ENCODE measurements around the gene RAB4A. TPM values are rescaled to one million over a fixed set of nuclear protein-coding genes. Genes with fewer than 3 reads are reported as not detected.

Gene RAB4A
- total and polyA plus RNA-seq, 9 of the 15 experiments (the other 6 are each of a cell fraction or from before 2014, with no cell fraction given) = 8.3 to 61.0 (median 26.7) TPM

Other genes with a start within 250 kb of the RAB4A start
- gene CCSAP, start 71.9 kb downstream of the RAB4A start, total RNA-seq (2014; rRNA removed) = 7.8 and 8.2 TPM in 2 replicates
- 13.6 and 14.4 TPM in 2 replicates for gene CCSAP, start 71.9 kb downstream of the RAB4A start, total RNA-seq (2014; rRNA removed; fragmentation: Illumina TruSeq; extraction: Trizol)
- gene CCSAP, start 71.9 kb downstream of the RAB4A start, total RNA-seq (2015; rRNA removed; fragmentation: Illumina TruSeq; extraction: Trizol) = 10.7 and 11.2 TPM in 2 replicates
- gene CCSAP, start 71.9 kb downstream of the RAB4A start, total RNA-seq (2021) = 10.3 and 10.5 TPM in 2 replicates
- gene CCSAP, start 71.9 kb downstream of the RAB4A start, polyA plus RNA-seq (2011; rRNA removed) = 15.9 and 18.4 TPM in 2 replicates
- 6.9 and 9.5 TPM in 2 replicates for gene CCSAP, start 71.9 kb downstream of the RAB4A start, polyA plus RNA-seq (2014; fragmentation: Illumina TruSeq; extraction: Trizol)
- 1 to 10 TPM; 3.6 to 4.3 TPM for gene CCSAP, start 71.9 kb downstream of the RAB4A start, polyA plus RNA-seq (2014; fragmentation: Nextera tagmentation; extraction: Ambion mirVana)
- gene CCSAP, start 71.9 kb downstream of the RAB4A start, polyA plus RNA-seq (2014; rRNA removed) = 6.0 and 8.2 TPM in 2 replicates
- 0.36 TPM in 1 of 2 replicates, not detected in the other for gene ACTA1, start 163.0 kb downstream of the RAB4A start, total RNA-seq (2014; rRNA removed)
- gene ACTA1, start 163.0 kb downstream of the RAB4A start, total RNA-seq (2014; rRNA removed; fragmentation: Illumina TruSeq; extraction: Trizol) = not detected in 2 replicates
- 0.15 TPM in 1 of 2 replicates, not detected in the other for gene ACTA1, start 163.0 kb downstream of the RAB4A start, total RNA-seq (2015; rRNA removed; fragmentation: Illumina TruSeq; extraction: Trizol)
- not detected in 2 replicates for gene ACTA1, start 163.0 kb downstream of the RAB4A start, total RNA-seq (2021)
- gene ACTA1, start 163.0 kb downstream of the RAB4A start, polyA plus RNA-seq (2011; rRNA removed) = 0.07 TPM in 1 of 2 replicates, not detected in the other
- gene ACTA1, start 163.0 kb downstream of the RAB4A start, polyA plus RNA-seq (2014; fragmentation: Illumina TruSeq; extraction: Trizol) = 0.07 TPM in 1 of 2 replicates, not detected in the other
- not detected for gene ACTA1, start 163.0 kb downstream of the RAB4A start, polyA plus RNA-seq (2014; fragmentation: Nextera tagmentation; extraction: Ambion mirVana)
- gene ACTA1, start 163.0 kb downstream of the RAB4A start, polyA plus RNA-seq (2014; rRNA removed) = not detected in 2 replicates
- gene NUP133, start 237.2 kb downstream of the RAB4A start, total RNA-seq (2014; rRNA removed) = 50.6 and 60.9 TPM in 2 replicates
- gene NUP133, start 237.2 kb downstream of the RAB4A start, total RNA-seq (2014; rRNA removed; fragmentation: Illumina TruSeq; extraction: Trizol) = 64.0 and 71.7 TPM in 2 replicates
- gene NUP133, start 237.2 kb downstream of the RAB4A start, total RNA-seq (2015; rRNA removed; fragmentation: Illumina TruSeq; extraction: Trizol) = 58.2 and 61.3 TPM in 2 replicates
- 82.5 and 85.1 TPM in 2 replicates for gene NUP133, start 237.2 kb downstream of the RAB4A start, total RNA-seq (2021)
- gene NUP133, start 237.2 kb downstream of the RAB4A start, polyA plus RNA-seq (2011; rRNA removed) = 51.5 and 62.2 TPM in 2 replicates
- 37.6 and 44.1 TPM in 2 replicates for gene NUP133, start 237.2 kb downstream of the RAB4A start, polyA plus RNA-seq (2014; fragmentation: Illumina TruSeq; extraction: Trizol)
- 10 to 100 TPM; 21.7 to 35.0 TPM for gene NUP133, start 237.2 kb downstream of the RAB4A start, polyA plus RNA-seq (2014; fragmentation: Nextera tagmentation; extraction: Ambion mirVana)
- 53.0 and 61.8 TPM in 2 replicates for gene NUP133, start 237.2 kb downstream of the RAB4A start, polyA plus RNA-seq (2014; rRNA removed)